Right lobe of liver (tissue), 4 donors: ENCODE results near the gene NUBPL.

Experiments used
- CTCF ChIP-seq, 4 donors: fragments of 200-600 bp in 3 of 4; fragments of 450-650 bp in 1 of 4; IDR thresholded peaks; one replicate each; pipeline versions ENCODE4 v1.5.1 to v1.8.0; 2016 to 2022; ENCODE audit warnings: antibody characterized with exemption in 4 of 4, mild to moderate bottlenecking in 2 of 4
- POLR2A ChIP-seq: fragments of 450-650 bp; IDR thresholded peaks from one replicate; pipeline ENCODE4 v1.6.1; 2017; ENCODE audit warnings: antibody characterized with exemption, mild to moderate bottlenecking
- donor health status: DM: no; HTN: no; CAD: no.
- donor health status: DM: no; HTN: no; CAD: no.
- donor health status: DM: no; HTN: yes; CAD: no.

GRCh38 chr14:31792726-31793125 lies 231.5 kb downstream of the NUBPL start:
- TF ChIP-seq CTCF (IDR thresholded peaks at IDR 0.05) (no peak), POLR2A (no peak)
